T1000 (cell line): ENCODE results near the gene TMC7.
"Not testable (repeated sequence)": the region's sequence is repeated elsewhere in the genome, so short reads cannot be mapped to it uniquely, and the experiment has no call there.

Experiments used
- DNase-seq: peaks from one replicate; lab custom pipeline; 2025; ENCODE audit warnings: mixed read lengths; lab: John Stamatoyannopoulos, UW

TMC7 gene

GRCh38 chr16:18979936-18980335 lies 3.8 kb upstream of the TMC7 start:
- DNase-seq, result no peak

GRCh38 chr16:18984435-18985005 lies 786 bp downstream of the TMC7 start:
- no peak for DNase-seq

- not testable (repeated sequence) for DNase-seq
Observed at GRCh38 chr16:18985256-18985655, 1.5 kb downstream of the TMC7 start.

GRCh38 chr16:18991731-18992130 lies 8.0 kb downstream of the TMC7 start:
- not testable (repeated sequence) for DNase-seq

- not testable (repeated sequence) for DNase-seq
Observed at GRCh38 chr16:18993531-18993930, 9.8 kb downstream of the TMC7 start.

- not testable (repeated sequence) for DNase-seq
Observed at GRCh38 chr16:18994181-18994580, 10.4 kb downstream of the TMC7 start.

- not testable (repeated sequence) for DNase-seq
Observed at GRCh38 chr16:18995406-18995805, 11.7 kb downstream of the TMC7 start.

- not testable (repeated sequence) for DNase-seq
Observed at GRCh38 chr16:18996536-18996935, 12.8 kb downstream of the TMC7 start.

GRCh38 chr16:18997001-18997400 lies 13.3 kb downstream of the TMC7 start:
- not testable (repeated sequence) for DNase-seq

GRCh38 chr16:18999045-18999393 lies 15.3 kb downstream of the TMC7 start:
- no peak for DNase-seq

GRCh38 chr16:19001788-19002187 lies 18.1 kb downstream of the TMC7 start:
- DNase-seq, result peak; percentile 25

- no peak for DNase-seq
Observed at GRCh38 chr16:19003935-19004334, 20.2 kb downstream of the TMC7 start.

- peak; percentile 7 for DNase-seq
Observed at GRCh38 chr16:19005561-19006445, 22.1 kb downstream of the TMC7 start.

- no peak for DNase-seq
Observed at GRCh38 chr16:19006446-19007315, 22.9 kb downstream of the TMC7 start.

- DNase-seq, result no peak
Observed at GRCh38 chr16:19008245-19009169, 24.8 kb downstream of the TMC7 start.

GRCh38 chr16:19011169-19011731 lies 27.5 kb downstream of the TMC7 start:
- no peak for DNase-seq

GRCh38 chr16:19014461-19014860 lies 30.7 kb downstream of the TMC7 start:
- no peak for DNase-seq

GRCh38 chr16:19017179-19017578 lies 33.4 kb downstream of the TMC7 start:
- DNase-seq, result no peak

- DNase-seq, result no peak
Observed at GRCh38 chr16:19020689-19021088, 37.0 kb downstream of the TMC7 start.

- no peak for DNase-seq
Observed at GRCh38 chr16:19021747-19022146, 38.0 kb downstream of the TMC7 start.

- DNase-seq, result no peak
Observed at GRCh38 chr16:19027416-19027815, 43.7 kb downstream of the TMC7 start.
